Measurements from ENCODE around the gene SSU72. TPM values are rescaled to one million over a fixed set of nuclear protein-coding genes. Genes with fewer than 3 reads are reported as not detected.
"Not testable (repeated sequence)": the region's sequence is repeated elsewhere in the genome, so short reads cannot be mapped to it uniquely, and the experiment has no call there.

SSU72 gene
- total RNA-seq, 1 donor from 2014 or later = 97.4 TPM

- TF ChIP-seq, protein P1, sequence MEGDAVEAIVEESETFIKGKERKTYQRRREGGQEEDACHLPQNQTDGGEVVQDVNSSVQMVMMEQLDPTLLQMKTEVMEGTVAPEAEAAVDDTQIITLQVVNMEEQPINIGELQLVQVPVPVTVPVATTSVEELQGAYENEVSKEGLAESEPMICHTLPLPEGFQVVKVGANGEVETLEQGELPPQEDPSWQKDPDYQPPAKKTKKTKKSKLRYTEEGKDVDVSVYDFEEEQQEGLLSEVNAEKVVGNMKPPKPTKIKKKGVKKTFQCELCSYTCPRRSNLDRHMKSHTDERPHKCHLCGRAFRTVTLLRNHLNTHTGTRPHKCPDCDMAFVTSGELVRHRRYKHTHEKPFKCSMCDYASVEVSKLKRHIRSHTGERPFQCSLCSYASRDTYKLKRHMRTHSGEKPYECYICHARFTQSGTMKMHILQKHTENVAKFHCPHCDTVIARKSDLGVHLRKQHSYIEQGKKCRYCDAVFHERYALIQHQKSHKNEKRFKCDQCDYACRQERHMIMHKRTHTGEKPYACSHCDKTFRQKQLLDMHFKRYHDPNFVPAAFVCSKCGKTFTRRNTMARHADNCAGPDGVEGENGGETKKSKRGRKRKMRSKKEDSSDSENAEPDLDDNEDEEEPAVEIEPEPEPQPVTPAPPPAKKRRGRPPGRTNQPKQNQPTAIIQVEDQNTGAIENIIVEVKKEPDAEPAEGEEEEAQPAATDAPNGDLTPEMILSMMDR (IDR thresholded peaks at IDR 0.05; ENCODE audit: unreplicated experiment) = no peak
- Mint-ChIP-seq H3K4me3 (no peak overlapping the region), H3K27me3 (ENCODE audit: low read depth) (no peaks in the 10 kb centered on the region), H3K4me1 (peaks cover 15% of the 10 kb centered on the region), H3K27ac (no peak overlapping the region), H3K36me3 (no peaks in the 10 kb centered on the region), H3K9me3 (peaks cover 4% of the 10 kb centered on the region)
- DNase-seq (ENCODE audit: low spot score in 2 of 2, unreplicated experiment in 2 of 2) = no peak
Observed at GRCh38 chr1:1507305-1507704, 67.4 kb downstream of the SSU72 start.

DNA sequence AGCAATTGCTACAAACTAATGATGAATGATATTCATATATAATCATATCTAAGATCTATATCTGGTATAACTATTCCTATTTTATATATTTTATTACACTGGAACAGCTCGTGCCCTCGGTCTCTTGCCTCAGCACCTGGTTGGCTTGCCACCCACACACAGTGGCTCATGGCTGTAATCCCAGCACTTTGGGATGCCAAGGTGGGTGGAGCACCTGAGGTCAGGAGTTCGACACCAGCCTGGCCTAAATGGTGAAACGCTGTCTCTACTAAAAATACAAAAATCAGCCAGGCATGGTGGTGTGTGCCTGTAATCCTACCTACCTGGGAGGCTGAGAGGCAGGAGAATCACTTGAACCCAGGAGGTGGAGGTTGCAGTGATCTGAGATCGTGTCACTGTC is 68.9 kb downstream of the SSU72 start:
- Mint-ChIP-seq H3K4me1 (peaks cover 11% of the 10 kb centered on the region), H3K27ac (peak overlapping the region; percentile 96), H3K4me3 (peak overlapping the region; percentile 59)
- H3K27me3 Mint-ChIP-seq (ENCODE audit: low read depth); DNase-seq (ENCODE audit: low spot score in 2 of 2, unreplicated experiment in 2 of 2); H3K9me3 Mint-ChIP-seq; H3K36me3 Mint-ChIP-seq: not testable (repeated sequence)

GRCh38 chr1:1505366-1505798 is 69.3 kb downstream of the SSU72 start:
- H3K4me3 Mint-ChIP-seq = peak overlapping the region; percentile 59

GRCh38 chr1:1504777-1505365 is 69.8 kb downstream of the SSU72 start:
- not testable (repeated sequence) for H3K27me3 Mint-ChIP-seq (ENCODE audit: low read depth); H3K9me3 Mint-ChIP-seq; H3K4me1 Mint-ChIP-seq; H3K36me3 Mint-ChIP-seq
- peak overlapping the region; percentile 59 for H3K4me3 Mint-ChIP-seq
- H3K27ac Mint-ChIP-seq = peak overlapping the region; percentile 96
- peak; percentile 42 to 81 for DNase-seq (ENCODE audit: low spot score in 2 of 2, unreplicated experiment in 2 of 2)
- TF ChIP-seq, protein P1 (IDR thresholded peaks at IDR 0.05; ENCODE audit: unreplicated experiment) = peak; percentile 56

More at GRCh38 chr1:1505366-1505798, 69.3 kb downstream of the SSU72 start:
- H3K4me1 Mint-ChIP-seq; H3K36me3 Mint-ChIP-seq; H3K27me3 Mint-ChIP-seq (ENCODE audit: low read depth); H3K9me3 Mint-ChIP-seq; DNase-seq (ENCODE audit: low spot score in 2 of 2, unreplicated experiment in 2 of 2): not testable (repeated sequence)
- H3K27ac Mint-ChIP-seq = peak overlapping the region; percentile 96

GRCh38 chr1:1495461-1495975 is 79.1 kb downstream of the SSU72 start:
- H3K27ac Mint-ChIP-seq; H3K9me3 Mint-ChIP-seq; DNase-seq (ENCODE audit: low spot score in 2 of 2, unreplicated experiment in 2 of 2); H3K27me3 Mint-ChIP-seq (ENCODE audit: low read depth); H3K4me3 Mint-ChIP-seq; H3K4me1 Mint-ChIP-seq: not testable (repeated sequence)
- H3K36me3 Mint-ChIP-seq = peaks cover 33% of the 10 kb centered on the region

DNA sequence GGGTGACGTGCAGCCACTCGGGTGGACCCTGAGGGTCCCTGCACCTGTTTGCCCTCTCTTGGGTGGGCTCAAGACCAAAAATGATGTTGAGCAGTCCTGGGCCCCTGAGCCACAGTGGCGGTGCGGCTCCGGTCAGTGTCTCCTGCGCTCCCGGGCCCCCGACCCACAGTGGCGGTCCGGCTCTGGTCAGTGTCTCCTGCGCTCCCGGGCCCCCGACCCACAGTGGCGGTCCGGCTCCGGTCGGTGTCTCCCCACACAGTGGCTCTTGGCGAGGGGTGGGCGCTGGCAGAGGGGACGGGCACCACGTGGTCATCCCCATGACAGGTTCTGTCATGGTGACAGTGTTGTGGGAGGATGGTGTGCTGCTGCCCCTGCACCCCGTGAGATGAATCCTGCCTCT is 80.4 kb downstream of the SSU72 start:
- H3K27me3 Mint-ChIP-seq (ENCODE audit: low read depth); H3K9me3 Mint-ChIP-seq; H3K4me1 Mint-ChIP-seq; H3K27ac Mint-ChIP-seq; DNase-seq (ENCODE audit: low spot score in 2 of 2, unreplicated experiment in 2 of 2); H3K4me3 Mint-ChIP-seq: not testable (repeated sequence)
- peaks cover 39% of the 10 kb centered on the region for H3K36me3 Mint-ChIP-seq

Other genes starting within 250 kb of the SSU72 start
- 0.98 to 1.0 TPM (median 1.00 TPM) in 3 replicates for gene TAS1R3, start 243.6 kb downstream of the SSU72 start, total RNA-seq
- gene DVL1, start 225.4 kb downstream of the SSU72 start, total RNA-seq = 54.5 to 58.5 TPM (median 54.7 TPM) in 3 replicates
- 157 to 163 TPM (median 161 TPM) in 3 replicates for gene MXRA8, start 216.3 kb downstream of the SSU72 start, total RNA-seq
- gene AURKAIP1, start 199.7 kb downstream of the SSU72 start, total RNA-seq = 75.5 to 78.6 TPM (median 78.3 TPM) in 3 replicates
- 396 to 423 TPM (median 405 TPM) in 3 replicates for gene CCNL2, start 175.5 kb downstream of the SSU72 start, total RNA-seq
- 87.9 to 98.2 TPM (median 94.7 TPM) in 3 replicates for gene MRPL20, start 167.6 kb downstream of the SSU72 start, total RNA-seq
- 10.9 to 12.3 TPM (median 11.3 TPM) in 3 replicates for gene ANKRD65, start 153.6 kb downstream of the SSU72 start, total RNA-seq
- 57.0 to 59.1 TPM (median 57.7 TPM) in 3 replicates for gene VWA1, start 139.2 kb downstream of the SSU72 start, total RNA-seq
- 2.2 to 3.9 TPM (median 2.9 TPM) in 3 replicates for gene ATAD3C, start 125.2 kb downstream of the SSU72 start, total RNA-seq
- gene ATAD3B, start 103.1 kb downstream of the SSU72 start, total RNA-seq = 38.5 to 43.6 TPM (median 39.2 TPM) in 3 replicates
- gene ATAD3A, start 62.7 kb downstream of the SSU72 start, total RNA-seq = 31.8 to 35.4 TPM (median 35.3 TPM) in 3 replicates
- gene TMEM240, start 34.2 kb downstream of the SSU72 start, total RNA-seq = 16.7 to 18.3 TPM (median 17.3 TPM) in 3 replicates
- 5.4 to 6.2 TPM (median 5.4 TPM) in 3 replicates for gene FNDC10, start 25.3 kb upstream of the SSU72 start, total RNA-seq
- 110 to 117 TPM (median 112 TPM) in 3 replicates for gene MIB2, start 40.6 kb upstream of the SSU72 start, total RNA-seq
- gene MMP23B, start 57.3 kb upstream of the SSU72 start, total RNA-seq = 63.8 to 70.3 TPM (median 65.4 TPM) in 3 replicates
- 25.2 to 27.2 TPM (median 26.6 TPM) in 3 replicates for gene CDK11B, start 84.1 kb upstream of the SSU72 start, total RNA-seq
- gene SLC35E2B, start 117.9 kb upstream of the SSU72 start, total RNA-seq = 112 to 119 TPM (median 113 TPM) in 3 replicates
- 47.9 to 54.2 TPM (median 52.8 TPM) in 3 replicates for gene CDK11A, start 149.5 kb upstream of the SSU72 start, total RNA-seq
- gene NADK, start 203.6 kb upstream of the SSU72 start, total RNA-seq = 77.7 to 79.9 TPM (median 78.2 TPM) in 3 replicates